Endothelial cell of umbilical vein (primary cell): ENCODE results near the gene PCMTD2. TPM values are rescaled to one million over a fixed set of nuclear protein-coding genes. Genes with fewer than 3 reads are reported as not detected.

Experiments used
- Bru-seq: library from RNA; stranded (reverse); fragments of 400-500 nt; gene quantifications from one replicate; lab custom pipeline; 2021; lab: Mats Ljungman, UMichigan
- BruChase-seq, 2 experiments: library from RNA; stranded (reverse); fragments of 400-500 nt; gene quantifications; one replicate each; lab custom pipeline; 2021; lab: Mats Ljungman, UMichigan
- BruUV-seq: library from RNA; stranded (reverse); fragments of 400-500 nt; replicated peaks from 2 replicates; lab custom pipeline; 2021; lab: Mats Ljungman, UMichigan
- CTCF ChIA-PET: fragments of 300-600, 350-600 bp; sonication (Branson Sonifier 250); formaldehyde crosslinking; loops from one replicate; lab custom pipeline; 2021; ENCODE audit warnings: antibody characterized with exemption, inconsistent platforms; lab: Charles Lee
- POLR2A ChIA-PET: fragments of 300-600, 350-600 bp; sonication (Branson Sonifier 250); formaldehyde crosslinking; loops from one replicate; lab custom pipeline; 2021; ENCODE audit warnings: antibody characterized with exemption, inconsistent platforms; lab: Charles Lee
- DNase-seq: peaks from one replicate; pipeline ENCODE4 v3.0.0-alpha.2; 2011; ENCODE audit warnings: low read depth, low spot score
- FAIRE-seq: peaks from 2 replicates; lab custom pipeline; 2011; peaks lifted over from hg19 to GRCh38; lab: Jason Lieb, UNC
- H2AFZ ChIP-seq: 2 replicates; pipeline ENCODE4 v1.6.0; 2012; ENCODE audit warnings: low read depth, low read length, control low read depth, inconsistent platforms
- H3K27ac ChIP-seq: 2 replicates; pipeline ENCODE4 v1.5.1; 2011; ENCODE audit warnings: low read depth, mild to moderate bottlenecking, control low read depth, low read length, moderate library complexity; ENCODE audit not compliant: insufficient read depth
- H3K27me3 ChIP-seq, 2 experiments: 2 replicates each; pipeline versions ENCODE4 v1.6.0 to v1.6.1; 2011; ENCODE audit warnings: low read length in 2 of 2, mixed read lengths in 1 of 2; ENCODE audit not compliant: control insufficient read depth in 2 of 2, insufficient read depth in 2 of 2
- H3K36me3 ChIP-seq, 2 experiments: 2 replicates in 1 of 2; 3 replicates in 1 of 2; pipeline ENCODE4 v1.5.1; 2011; ENCODE audit warnings: low read length in 2 of 2, mild to moderate bottlenecking in 1 of 2, moderate library complexity in 1 of 2; ENCODE audit not compliant: control insufficient read depth in 2 of 2, insufficient read depth in 2 of 2; ENCODE audit errors: extremely low read depth in 1 of 2
- H3K4me1 ChIP-seq: 3 replicates; pipeline ENCODE4 v1.5.1; 2011; ENCODE audit warnings: mild to moderate bottlenecking, low read length; ENCODE audit not compliant: control insufficient read depth, insufficient read depth; ENCODE audit errors: extremely low read depth
- H3K4me2 ChIP-seq: 2 replicates; pipeline ENCODE4 v1.6.1; 2011; ENCODE audit warnings: low read length, control low read depth, mixed read lengths; ENCODE audit not compliant: insufficient read depth
- H3K4me3 ChIP-seq, 3 experiments: fragments of 200-600 bp in 1 of 3; sonication (generic), shearing (Covaris generic) in 1 of 3; replicated peaks in 1 of 3; 2 replicates each; pipeline ENCODE4 v1.5.1; 2011 to 2016; ENCODE audit warnings: control low read depth in 3 of 3, low read length in 3 of 3, mild to moderate bottlenecking in 2 of 3, inconsistent platforms in 1 of 3, low read depth in 1 of 3, moderate library complexity in 1 of 3; ENCODE audit not compliant: insufficient read depth in 1 of 3
- H3K79me2 ChIP-seq: 2 replicates; pipeline ENCODE4 v1.6.0; 2012; ENCODE audit warnings: low read length, inconsistent platforms; ENCODE audit not compliant: control insufficient read depth, insufficient read depth
- H3K9ac ChIP-seq: replicated peaks from 2 replicates; pipeline ENCODE3; 2011; ENCODE audit warnings: low read length, control low read depth; ENCODE audit not compliant: insufficient read depth; ENCODE audit errors: extremely low read depth
- H3K9me1 ChIP-seq: replicated peaks from 3 replicates; pipeline ENCODE4 v1.6.0; 2011; ENCODE audit warnings: mild to moderate bottlenecking, low read length; ENCODE audit not compliant: control insufficient read depth, insufficient read depth; ENCODE audit errors: extremely low read depth
- H3K9me3 ChIP-seq: replicated peaks from 2 replicates; pipeline ENCODE4 v1.5.1; 2012; ENCODE audit warnings: low read length, inconsistent platforms; ENCODE audit not compliant: control insufficient read depth, insufficient read depth
- H4K20me1 ChIP-seq: replicated peaks from 2 replicates; pipeline ENCODE3; 2011; ENCODE audit warnings: mild to moderate bottlenecking, low read length; ENCODE audit not compliant: control insufficient read depth, insufficient read depth; ENCODE audit errors: extremely low read depth
- CTCF ChIP-seq, 2 donors: IDR thresholded peaks; 1 replicate in 1 of 2; 2 replicates in 1 of 2; pipeline ENCODE4 v1.5.1; 2011; ENCODE audit warnings: low read length in 2 of 2, mild to moderate bottlenecking in 2 of 2, moderate library complexity in 2 of 2, control low read depth in 1 of 2, inconsistent platforms in 1 of 2, low read depth in 1 of 2; ENCODE audit not compliant: insufficient read depth in 1 of 2; ENCODE audit errors: extremely low read depth in 1 of 2
- EZH2 ChIP-seq: IDR thresholded peaks from 2 replicates; pipeline ENCODE4 v1.6.1; 2012; ENCODE audit warnings: borderline replicate concordance, low read depth, mild to moderate bottlenecking, moderate library complexity, low read length, inconsistent platforms; ENCODE audit not compliant: severe bottlenecking
- MAX ChIP-seq: IDR thresholded peaks from 2 replicates; pipeline ENCODE4 v1.6.1; 2011; ENCODE audit not compliant: insufficient read depth, insufficient read length
- MYC ChIP-seq: IDR thresholded peaks from one replicate; pipeline ENCODE4 v1.6.1; 2011; ENCODE audit warnings: mild to moderate bottlenecking, low read depth, low read length
- POLR2A ChIP-seq: IDR thresholded peaks from 2 replicates; pipeline ENCODE4 v1.6.1; 2012; ENCODE audit warnings: low read depth, mild to moderate bottlenecking, control low read depth, low read length
- POLR2AphosphoS5 ChIP-seq: IDR thresholded peaks from 2 replicates; pipeline ENCODE4 v1.6.1; 2012; ENCODE audit warnings: low read depth, mild to moderate bottlenecking, control low read depth, low read length, moderate library complexity; ENCODE audit not compliant: insufficient read depth
- dilution Hi-C: fragments of 300-500 bp; cut with MboI; formaldehyde crosslinking; loops from one replicate; pipeline ENCODE4 v1.15.0; 2019; ENCODE audit warnings: low sequenced_read_pairs; ENCODE audit not compliant: extremely low pct_ligation_motif_present
- intact Hi-C: fragments of 100-400 bp; cut with micrococcal nuclease; formaldehyde crosslinking; loops from one replicate; pipeline ENCODE4 v1.10.0; 2022
- long read RNA-seq: library from polyadenylated mRNA; stranded (forward); transcript quantifications from one replicate; pipeline ENCODE4 v2.0.0, GENCODE V29; 2021
- polyA minus RNA-seq, 3 experiments: library from RNA; depleted of rRNA, polyadenylated mRNA; stranded (reverse); fragments of >200 nt; gene quantifications; 1 replicate in 1 of 3; 2 replicates in 2 of 3; pipeline ENCODE4 v1.2.3, GENCODE V29; 2011
- polyA plus RNA-seq, 4 experiments: library from polyadenylated mRNA; depleted of rRNA in 3 of 4; stranded (reverse) in 3 of 4; unstranded in 1 of 4; fragments of >200 nt; gene quantifications; 2 replicates each; pipeline versions ENCODE4 v1.2.1 to v1.2.3, GENCODE V29; 2011 to 2012; ENCODE audit warnings: missing spikeins in 1 of 4
- total RNA-seq: library from RNA; stranded (reverse); gene quantifications from 2 replicates; pipeline ENCODE4 v1.2.3, GENCODE V29; 2021

PCMTD2 gene
- total RNA-seq (45.7 and 46.7 TPM in 2 replicates), polyA plus RNA-seq (16.8 and 27.4 TPM in 2 replicates), polyA minus RNA-seq (25.8 and 31.0 TPM in 2 replicates), Bru-seq, nascent RNA (percentile 58 among the genes with signal in this experiment), BruChase-seq, experiment 1, labeled RNA remaining after a 6-hour chase (percentile 88 among the genes with signal in this experiment), BruChase-seq, experiment 2, labeled RNA remaining after a 2-hour chase (percentile 82 among the genes with signal in this experiment)
- polyA plus RNA-seq (2011; cell fraction: cytosol; rRNA removed), result 24.9 and 32.7 TPM in 2 replicates
- polyA plus RNA-seq (2011; cell fraction: nucleus; rRNA removed), result 88.6 and 121 TPM in 2 replicates
- 41.1 and 47.7 TPM in 2 replicates for polyA plus RNA-seq (2012)
- polyA minus RNA-seq (2011; cell fraction: cytosol; rRNA and poly(A)+ RNA removed), result 20.0 TPM
- polyA minus RNA-seq (2011; cell fraction: nucleus; rRNA and poly(A)+ RNA removed), result 23.6 and 36.6 TPM in 2 replicates
- long read RNA-seq, transcript PCMTD2-203 (6 exons, 3,843 nt), result major isoform, 60 of 82 reads
- long read RNA-seq, transcript PCMTD2-204 (6 exons, 3,212 nt), result minor isoform, 8 of 82 reads
- long read RNA-seq, partial matches to known transcripts, result 5 of 82 reads
- long read RNA-seq, other reads (novel, unspliced or antisense), result 9 of 82 reads

GRCh38 chr20:64255361-64256281 lies at the start of gene PCMTD2:
TSS of gene PCMTD2 (plus strand) at chr20:64255748. CDS start at chr20:64259966, 4,218 bp downstream.
- Histone ChIP-seq H3K79me2 (peaks cover 15% of the 10 kb centered on the region), H3K36me3 (no peaks in the 10 kb centered on the region), H2AFZ (peak within 1 kb of the TSS; percentile 79), H3K4me2 (peak within 1 kb of the TSS; percentile 88), H3K9ac (peak within 1 kb of the TSS; percentile 75), H4K20me1 (no peaks in the 10 kb centered on the region), H3K27me3 (peaks cover 3 to 6% of the 10 kb centered on the region in 2 experiments), H3K27ac (peak within 1 kb of the TSS; percentile 55), H3K4me1 (peaks cover 14% of the 10 kb centered on the region), H3K9me1 (no peaks in the 10 kb centered on the region), H3K4me3 (peak within 1 kb of the TSS; percentile 81 to 86 (median 83)), H3K9me3 (no peaks in the 10 kb centered on the region)
- intact Hi-C loops (no loop called here), dilution Hi-C loops (no loop called here)
- BruUV-seq, result no TSS peak
- ChIA-PET POLR2A (no interaction called here), CTCF (interaction anchor here (2.0 kb wide), 2 partner anchors 9 to 12 kb away, joined by 5 to 6 read pairs; no protein-coding TSS in a partner anchor)
- DNase-seq (peak; percentile 89), FAIRE-seq (peak; percentile 43)
- TF ChIP-seq EZH2 (no peak), CTCF (IDR thresholded peaks at IDR 0.05; ENCODE audit: extremely low read depth in 1 of 2, insufficient read depth in 1 of 2, low read depth in 1 of 2, low read length in 2 of 2) (no peak), POLR2A (peak; percentile 87), POLR2AphosphoS5 (peak; percentile 66), MYC (no peak), MAX (peak; percentile 66)
